Adrenal gland (tissue), 5 donors: ENCODE results near the gene PAPOLB.

Source experiments
- CTCF ChIP-seq, 6 experiments: fragments of 450-650 bp in 4 of 6; fragments of 200-600 bp in 2 of 6; sonication (generic) in 1 of 6; IDR thresholded peaks; 1 replicate in 5 of 6; 2 replicates in 1 of 6; pipeline versions ENCODE4 v1.5.1 to v1.8.0; 2016 to 2021; ENCODE audit warnings: antibody characterized with exemption in 6 of 6, mild to moderate bottlenecking in 2 of 6, moderate library complexity in 1 of 6
- POLR2A ChIP-seq, 2 donors: fragments of 450-650 bp; IDR thresholded peaks; one replicate each; pipeline ENCODE4 v1.6.1; 2017; ENCODE audit warnings: antibody characterized with exemption in 2 of 2, mild to moderate bottlenecking in 2 of 2, moderate library complexity in 1 of 2
- donor health status: DM: no; HTN: no; CAD: no.

GRCh38 chr7:4824120-4824775 lies 37.6 kb downstream of the PAPOLB start:
- TF ChIP-seq CTCF (IDR thresholded peaks at IDR 0.05) (no peak), POLR2A (IDR thresholded peaks at IDR 0.05) (no peak)
